Regular cardiac myocyte (primary cell): ENCODE results near the gene MB. TPM values are rescaled to one million over a fixed set of nuclear protein-coding genes. Genes with fewer than 3 reads are reported as not detected.

Source experiments
- total RNA-seq: library from RNA; depleted of rRNA; stranded (reverse); fragments of >200 nt; gene quantifications from 2 replicates; pipeline ENCODE4 v1.2.3, GENCODE V29; 2014

MB gene
- total RNA-seq: 0.77 and 0.85 TPM in 2 replicates

GRCh38 chr22:35617137-35617755 lies at the start of gene MB:
Gene MB, minus strand, starts transcription at chr22:35617329. Its CDS starts 72 bp downstream, at chr22:35617257.

GRCh38 chr22:35648066-35649025 lies 31.2 kb upstream of the MB start, which contains the start of gene APOL6:
Gene APOL6, plus strand, starts transcription at chr22:35648446. Its CDS starts 7,980 bp downstream, at chr22:35656426.

Other genes with a start within 250 kb of the MB start
- gene HMOX1, start 236.2 kb downstream of the MB start, total RNA-seq: 102 and 156 TPM in 2 replicates
- gene MCM5, start 217.2 kb downstream of the MB start, total RNA-seq: 14.4 and 87.8 TPM in 2 replicates
- gene RASD2, start 76.5 kb downstream of the MB start, total RNA-seq: 0.19 and 0.56 TPM in 2 replicates
- 8.6 and 18.6 TPM in 2 replicates for gene APOL6, start 31.1 kb upstream of the MB start, total RNA-seq
- under 0.01 TPM in 1 of 2 replicates, not detected in the other for gene APOL5, start 100.5 kb upstream of the MB start, total RNA-seq